HG03175 (cell line): Measurements from ENCODE around the gene SPATS2.

Source experiments
- ATAC-seq: cut with Tn5 transposase; IDR thresholded peaks from one replicate; pipeline ENCODE4 v1.9.1; 2021; ENCODE audit warnings: mild to moderate bottlenecking, moderate library complexity; ENCODE audit not compliant: unreplicated experiment

SPATS2 gene

DNA sequence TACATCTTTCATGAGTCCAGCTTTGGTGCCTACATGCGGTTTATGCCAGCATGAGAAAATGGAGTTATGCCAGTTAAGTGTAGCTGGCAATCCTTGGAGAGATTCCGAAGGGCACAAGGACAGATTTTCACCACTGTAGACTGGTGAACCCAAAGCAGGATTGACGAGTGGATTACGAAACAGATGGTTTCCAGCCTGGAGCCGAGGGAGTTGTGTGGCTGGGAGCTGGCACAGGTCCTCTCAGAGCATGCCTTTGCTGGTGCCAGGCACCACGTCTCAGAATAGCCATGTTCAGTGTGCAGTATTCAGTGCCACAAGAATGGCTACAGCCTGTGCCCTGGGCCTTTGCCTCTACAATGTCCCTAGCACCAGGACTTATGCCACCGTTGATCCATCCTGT lies 184.8 kb downstream of the SPATS2 start:
- no peak for ATAC-seq

DNA sequence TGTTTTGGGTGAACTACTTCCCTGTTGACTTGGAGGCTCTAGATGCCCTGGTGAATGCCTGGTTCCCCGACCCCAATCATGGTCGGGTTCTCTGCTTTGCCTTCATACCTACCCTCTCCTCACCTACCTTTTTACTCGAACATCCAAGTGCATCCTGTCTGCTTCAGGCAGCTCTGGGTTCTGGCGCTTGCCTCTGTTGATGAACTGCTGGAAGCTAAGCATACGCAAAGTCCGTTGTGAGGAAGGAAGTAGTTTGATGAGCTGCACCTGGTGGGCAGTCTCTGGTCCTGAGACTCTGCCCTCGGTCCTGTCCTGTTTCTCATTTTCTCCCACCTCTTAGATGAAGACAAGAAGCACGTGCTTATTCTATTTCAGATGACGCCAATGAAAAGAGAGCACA lies 185.2 kb downstream of the SPATS2 start:
- no peak for ATAC-seq

GRCh38 chr12:49552899-49553298 lies 185.6 kb downstream of the SPATS2 start:
- no peak for ATAC-seq

DNA sequence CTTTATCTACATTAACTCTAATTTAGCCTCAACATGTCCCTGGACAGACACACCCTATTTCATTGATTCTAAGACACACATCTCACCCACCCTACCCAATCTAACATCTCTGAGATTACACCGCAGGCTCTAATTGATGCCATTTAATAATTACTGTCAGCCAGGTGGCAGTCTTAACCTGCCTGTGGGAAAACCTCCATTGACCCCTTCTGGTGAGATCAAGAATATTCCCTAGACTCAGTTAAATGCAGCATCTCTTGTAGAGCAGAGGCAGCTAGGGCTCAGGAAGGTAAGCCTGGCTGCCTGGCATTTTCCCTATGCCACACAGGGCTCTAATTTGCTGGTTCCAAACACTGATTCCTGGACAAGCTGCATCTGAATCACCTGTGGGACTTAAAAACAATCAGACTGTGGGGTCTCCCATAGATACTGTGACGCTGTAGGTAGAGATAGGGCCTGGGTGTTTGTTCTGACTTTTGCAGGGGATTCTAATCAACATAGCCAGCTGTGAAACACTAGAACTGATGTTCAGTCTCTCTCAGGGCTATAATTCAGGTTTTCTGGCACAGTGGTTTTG lies 186.3 kb downstream of the SPATS2 start:
- ATAC-seq: no peak

DNA sequence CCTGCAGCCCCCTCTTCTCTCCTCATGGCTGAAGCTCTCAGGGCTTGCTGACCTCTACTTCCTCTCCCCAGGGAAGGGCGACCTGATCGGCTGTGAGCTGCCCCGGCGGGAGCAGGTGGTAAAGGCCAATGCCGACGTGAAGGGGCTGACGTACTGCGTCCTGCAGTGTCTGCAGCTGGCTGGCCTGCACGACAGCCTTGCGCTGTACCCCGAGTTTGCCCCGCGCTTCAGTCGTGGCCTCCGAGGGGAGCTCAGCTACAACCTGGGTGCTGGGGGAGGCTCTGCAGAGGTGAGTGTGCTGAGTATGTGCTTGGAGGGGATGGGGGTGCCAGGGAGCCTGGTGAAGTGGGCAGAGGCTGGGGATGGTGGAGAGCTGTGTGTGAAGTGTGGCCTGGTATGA lies 187.0 kb downstream of the SPATS2 start:
- no peak for ATAC-seq

GRCh38 chr12:49555631-49556390 lies 188.5 kb downstream of the SPATS2 start:
- no peak for ATAC-seq

GRCh38 chr12:49556391-49557186 lies 189.3 kb downstream of the SPATS2 start:
- ATAC-seq: no peak

DNA sequence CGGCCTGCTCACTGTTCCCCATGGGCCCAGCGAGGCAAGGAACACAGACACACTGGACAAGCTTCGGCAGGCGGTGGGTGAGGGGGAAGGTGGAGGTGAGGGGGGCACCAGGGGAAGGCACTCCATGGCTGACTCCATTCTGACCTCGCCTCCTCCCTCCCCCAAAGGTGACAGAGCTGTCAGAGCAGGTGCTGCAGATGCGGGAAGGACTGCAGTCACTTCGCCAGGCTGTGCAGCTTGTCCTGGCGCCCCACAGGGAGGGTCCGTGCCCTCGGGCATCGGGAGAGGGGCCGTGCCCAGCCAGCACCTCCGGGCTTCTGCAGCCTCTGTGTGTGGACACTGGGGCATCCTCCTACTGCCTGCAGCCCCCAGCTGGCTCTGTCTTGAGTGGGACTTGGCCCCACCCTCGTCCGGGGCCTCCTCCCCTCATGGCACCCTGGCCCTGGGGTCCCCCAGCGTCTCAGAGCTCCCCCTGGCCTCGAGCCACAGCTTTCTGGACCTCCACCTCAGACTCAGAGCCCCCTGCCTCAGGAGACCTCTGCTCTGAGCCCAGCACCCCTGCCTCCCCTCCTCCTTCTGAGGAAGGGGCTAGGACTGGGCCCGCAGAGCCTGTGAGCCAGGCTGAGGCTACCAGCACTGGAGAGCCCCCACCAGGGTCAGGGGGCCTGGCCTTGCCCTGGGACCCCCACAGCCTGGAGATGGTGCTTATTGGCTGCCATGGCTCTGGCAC lies 190.1 kb downstream of the SPATS2 start:
- ATAC-seq: no peak

GRCh38 chr12:49557917-49558215 lies 190.6 kb downstream of the SPATS2 start:
- ATAC-seq: no peak

DNA sequence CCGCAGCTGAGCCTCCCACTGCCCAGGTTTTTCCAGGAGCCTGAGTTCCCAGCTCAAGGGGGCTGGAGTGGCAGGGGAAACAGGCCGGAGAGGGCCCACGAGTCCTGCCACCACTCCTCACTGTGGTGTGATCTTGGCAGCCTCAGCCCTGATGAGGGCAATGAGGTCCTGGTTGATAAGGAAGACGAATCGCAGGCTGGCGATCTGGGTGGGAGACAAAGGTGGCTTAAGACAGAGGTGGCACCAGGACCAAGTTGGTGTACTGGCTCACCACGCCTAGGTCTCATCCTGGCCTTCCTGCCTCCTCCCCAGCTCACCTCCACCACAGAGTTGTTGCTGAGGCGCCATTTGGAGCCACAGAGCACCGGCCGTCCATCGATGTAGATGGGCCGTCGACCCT lies 191.3 kb downstream of the SPATS2 start:
- no peak for ATAC-seq

DNA sequence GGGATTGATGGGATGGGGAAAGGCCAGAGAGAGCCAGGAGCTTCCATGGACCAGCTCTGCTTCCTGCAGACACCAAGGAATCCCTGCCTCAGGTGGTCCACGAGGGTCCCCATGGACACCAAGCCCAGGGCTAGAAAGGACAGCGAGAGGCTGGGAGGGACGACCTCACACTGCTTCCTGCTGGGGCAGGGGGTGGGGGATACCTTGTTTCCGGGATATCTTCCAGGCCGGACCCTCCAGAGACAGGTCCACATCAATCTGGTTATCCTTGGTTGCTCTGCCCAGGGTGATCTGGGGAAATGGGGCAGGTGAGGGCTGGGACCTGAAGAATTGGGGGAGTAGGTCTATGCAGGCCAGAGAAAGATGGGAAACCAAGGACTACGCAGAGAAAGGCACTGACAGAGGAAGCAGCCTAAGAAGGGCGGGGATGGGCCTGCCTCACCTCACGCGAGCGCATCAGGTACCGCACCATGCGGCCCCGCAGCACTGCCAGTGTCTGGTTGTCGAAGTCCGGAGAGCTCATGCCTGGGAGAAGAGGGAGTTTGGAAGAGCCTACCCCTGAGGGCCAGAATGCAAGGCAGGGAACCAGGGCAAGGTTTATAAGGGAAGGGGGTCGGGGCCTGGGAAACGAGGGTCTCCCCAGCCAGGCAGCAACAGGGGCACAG lies 191.9 kb downstream of the SPATS2 start:
- no peak for ATAC-seq

GRCh38 chr12:49560695-49561094 lies 193.4 kb downstream of the SPATS2 start:
- no peak for ATAC-seq

- ATAC-seq: no peak
Observed at GRCh38 chr12:49562233-49562632, 195.0 kb downstream of the SPATS2 start.

DNA sequence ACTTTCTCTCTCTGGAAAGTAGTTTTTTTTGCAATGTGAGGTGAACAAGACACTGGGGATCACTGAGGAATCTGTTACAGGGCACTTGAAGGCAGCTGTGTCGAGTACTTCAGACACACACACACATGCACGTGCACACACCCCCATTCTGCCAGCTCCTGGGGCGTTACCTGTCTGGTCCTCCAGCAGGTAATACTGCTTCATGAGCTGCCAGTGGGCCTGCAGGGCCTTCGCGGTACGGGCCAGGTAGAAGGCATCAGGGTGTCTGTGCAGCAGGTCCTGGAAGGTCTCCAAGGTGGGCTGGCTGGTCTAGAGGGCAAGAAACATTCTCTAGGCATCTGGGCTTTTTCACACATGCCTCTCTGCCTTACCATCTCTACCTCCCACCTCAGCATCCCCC lies 195.6 kb downstream of the SPATS2 start:
- ATAC-seq: no peak

DNA sequence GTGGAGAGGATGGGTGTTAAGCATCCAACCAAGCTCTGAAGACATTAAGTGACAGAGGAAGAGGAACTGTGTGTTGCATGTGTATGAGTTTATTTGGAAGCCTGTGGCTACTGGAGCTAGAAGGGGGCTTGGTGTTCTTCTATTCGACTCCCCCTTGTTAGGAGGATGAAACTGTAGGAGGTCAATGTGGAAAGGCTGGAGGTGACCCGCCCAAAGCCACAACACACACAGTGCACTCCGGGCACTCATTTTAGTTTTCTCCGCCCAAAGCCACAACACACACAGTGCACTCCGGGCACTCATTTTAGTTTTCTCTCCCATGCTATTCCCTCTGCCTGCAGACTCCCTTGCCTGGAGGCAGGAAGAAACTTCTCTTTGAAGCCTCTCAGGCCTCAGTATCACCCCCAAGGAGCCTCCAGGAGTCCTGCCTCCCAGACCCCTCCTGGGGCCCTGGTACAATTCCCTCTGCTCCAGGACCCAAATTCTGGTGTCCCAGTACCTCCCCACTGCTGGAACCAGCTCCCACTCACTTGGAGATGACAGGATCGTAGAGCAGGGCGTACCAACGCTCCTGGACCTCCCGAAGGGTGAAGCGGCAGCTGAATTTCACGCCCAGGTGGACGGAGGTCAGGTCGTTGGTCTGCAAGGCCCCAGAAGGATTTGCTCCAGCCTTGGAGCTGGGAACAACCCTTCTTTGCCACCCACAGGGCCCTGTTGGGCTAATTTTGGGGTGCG lies 196.9 kb downstream of the SPATS2 start:
- ATAC-seq: no peak

DNA sequence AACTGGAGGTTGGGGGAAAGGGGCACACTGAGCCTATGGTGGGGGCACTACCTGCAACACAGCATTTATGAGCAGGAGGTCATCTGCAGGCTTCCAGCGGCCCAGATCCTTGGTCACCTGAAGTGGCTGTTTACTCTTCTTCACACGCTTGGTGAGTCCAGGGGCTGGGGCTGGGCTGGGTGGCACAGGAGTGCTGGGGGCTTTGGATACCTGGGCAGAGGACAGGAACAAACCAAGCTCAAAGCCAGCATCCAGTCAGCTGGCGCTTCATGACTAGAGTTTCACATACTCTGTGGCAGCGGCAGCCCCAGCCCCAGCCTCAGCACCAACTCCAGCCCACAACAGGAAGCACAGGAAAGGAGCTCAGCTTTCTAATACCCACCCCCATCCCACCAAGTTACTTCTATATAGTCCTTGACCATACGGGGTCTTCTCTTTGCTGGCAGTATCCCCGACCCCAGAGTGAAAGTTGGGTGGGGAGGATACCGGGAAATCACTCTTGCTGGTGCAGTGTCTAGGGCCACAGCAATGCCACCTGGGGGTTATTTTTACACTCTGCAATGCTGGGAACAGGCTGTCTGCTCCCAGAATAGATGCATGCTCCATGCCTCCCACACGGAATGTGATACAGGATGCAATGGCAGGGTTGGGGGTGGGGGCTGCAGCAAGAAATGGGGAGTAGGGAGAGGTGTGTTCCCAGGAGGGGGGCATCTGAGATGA lies 197.6 kb downstream of the SPATS2 start:
- ATAC-seq: no peak

- ATAC-seq: no peak
Observed at GRCh38 chr12:49565406-49566265, 198.4 kb downstream of the SPATS2 start.

- no peak for ATAC-seq
Observed at GRCh38 chr12:49566361-49566760, 199.1 kb downstream of the SPATS2 start.

- ATAC-seq: peak; percentile 5
Observed at GRCh38 chr12:49567302-49567610, 200.0 kb downstream of the SPATS2 start.
